ENCODE data around the gene NAA11.

Gene NAA11

DNA sequence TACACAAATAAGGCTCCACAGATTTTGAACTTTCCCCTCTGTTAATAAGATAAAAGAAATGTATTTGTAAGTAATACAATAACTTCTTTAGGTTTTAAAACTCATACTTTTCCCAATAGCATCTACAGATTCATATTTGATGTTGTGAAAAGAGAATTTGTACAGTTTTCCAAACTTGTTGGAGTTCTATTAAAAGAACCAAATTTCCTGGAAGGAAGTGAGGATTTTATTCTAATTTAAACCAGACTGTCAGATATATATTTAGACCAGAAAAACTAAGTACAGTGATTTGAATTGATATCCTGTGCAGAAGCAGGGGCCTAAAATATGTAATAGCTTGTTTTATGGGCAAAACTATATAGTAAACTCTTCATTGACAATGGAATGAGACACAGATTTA is 53.7 kb downstream of the NAA11 start:
- H3K4me3 ChIP-seq (ENCODE audit: low read depth, low read length): no peak overlapping the region
- DNase-seq (ENCODE audit: low read depth): no peak
- TF ChIP-seq, protein P1, sequence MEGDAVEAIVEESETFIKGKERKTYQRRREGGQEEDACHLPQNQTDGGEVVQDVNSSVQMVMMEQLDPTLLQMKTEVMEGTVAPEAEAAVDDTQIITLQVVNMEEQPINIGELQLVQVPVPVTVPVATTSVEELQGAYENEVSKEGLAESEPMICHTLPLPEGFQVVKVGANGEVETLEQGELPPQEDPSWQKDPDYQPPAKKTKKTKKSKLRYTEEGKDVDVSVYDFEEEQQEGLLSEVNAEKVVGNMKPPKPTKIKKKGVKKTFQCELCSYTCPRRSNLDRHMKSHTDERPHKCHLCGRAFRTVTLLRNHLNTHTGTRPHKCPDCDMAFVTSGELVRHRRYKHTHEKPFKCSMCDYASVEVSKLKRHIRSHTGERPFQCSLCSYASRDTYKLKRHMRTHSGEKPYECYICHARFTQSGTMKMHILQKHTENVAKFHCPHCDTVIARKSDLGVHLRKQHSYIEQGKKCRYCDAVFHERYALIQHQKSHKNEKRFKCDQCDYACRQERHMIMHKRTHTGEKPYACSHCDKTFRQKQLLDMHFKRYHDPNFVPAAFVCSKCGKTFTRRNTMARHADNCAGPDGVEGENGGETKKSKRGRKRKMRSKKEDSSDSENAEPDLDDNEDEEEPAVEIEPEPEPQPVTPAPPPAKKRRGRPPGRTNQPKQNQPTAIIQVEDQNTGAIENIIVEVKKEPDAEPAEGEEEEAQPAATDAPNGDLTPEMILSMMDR (IDR thresholded peaks at IDR 0.05; ENCODE audit: low read depth, low read length, missing control alignments): no peak

DNA sequence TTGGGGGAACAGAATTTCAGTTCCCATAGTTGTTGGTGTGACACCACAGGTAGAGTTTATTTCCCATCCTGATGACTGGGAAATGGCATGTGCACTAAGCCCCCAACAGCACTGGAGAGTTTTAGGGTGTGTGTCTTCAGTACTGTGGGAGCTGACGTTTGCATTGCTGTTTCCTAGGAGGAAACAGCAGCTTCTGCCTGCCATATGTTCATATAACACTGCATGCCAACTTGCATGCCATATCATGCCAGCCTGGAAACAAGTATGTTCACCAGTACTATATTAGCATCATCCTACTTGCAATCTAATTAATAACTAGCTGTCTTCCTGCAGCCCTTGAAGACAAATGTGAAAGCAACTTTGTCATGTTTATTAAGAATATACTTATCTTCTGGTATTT is 58.2 kb downstream of the NAA11 start:
- TF ChIP-seq, protein P1 (IDR thresholded peaks at IDR 0.05; ENCODE audit: low read depth, low read length, missing control alignments): no peak
- H3K4me3 ChIP-seq (ENCODE audit: low read depth, low read length): no peak overlapping the region
- DNase-seq (ENCODE audit: low read depth): no peak
